H9 (cell line): Measurements from ENCODE around the gene ZDHHC12. TPM values are rescaled to one million over a fixed set of nuclear protein-coding genes. Genes with fewer than 3 reads are reported as not detected.

Source experiments
- DNase-seq: peaks from one replicate; pipeline ENCODE4 v3.0.0-alpha.2; 2017
- H2AFZ ChIP-seq: one replicate; pipeline ENCODE4 v1.6.1; 2013; ENCODE audit warnings: mild to moderate bottlenecking, low read length, control low read depth, moderate library complexity
- H2AK5ac ChIP-seq: 2 replicates; pipeline ENCODE4 v1.6.1; 2013; ENCODE audit warnings: low read length, control low read depth, mixed read lengths; ENCODE audit not compliant: insufficient read length
- H2BK120ac ChIP-seq: one replicate; pipeline ENCODE4 v1.6.1; 2013; ENCODE audit warnings: low read depth, mild to moderate bottlenecking, low read length, control low read depth, inconsistent platforms; ENCODE audit not compliant: poor library complexity, severe bottlenecking
- H2BK12ac ChIP-seq: 2 replicates; pipeline ENCODE4 v1.6.1; 2013; ENCODE audit warnings: low read length, control low read depth, mixed read lengths, low read depth; ENCODE audit not compliant: insufficient read length
- H2BK15ac ChIP-seq: 2 replicates; pipeline ENCODE4 v1.6.1; 2013; ENCODE audit warnings: low read depth, low read length, control low read depth
- H2BK20ac ChIP-seq: one replicate; pipeline ENCODE4 v1.6.1; 2013; ENCODE audit warnings: low read depth, mild to moderate bottlenecking, low read length, control low read depth, inconsistent platforms; ENCODE audit not compliant: poor library complexity, severe bottlenecking
- H2BK5ac ChIP-seq: 2 replicates; pipeline ENCODE4 v1.6.1; 2013; ENCODE audit warnings: low read length, control low read depth, mixed read lengths; ENCODE audit not compliant: insufficient read length
- H3K14ac ChIP-seq: 2 replicates; pipeline ENCODE4 v1.6.1; 2013; ENCODE audit warnings: low read length, control low read depth; ENCODE audit not compliant: insufficient read depth
- H3K18ac ChIP-seq: 2 replicates; pipeline ENCODE4 v1.6.1; 2013; ENCODE audit warnings: low read depth, mild to moderate bottlenecking, mixed read lengths, low read length, control low read depth; ENCODE audit not compliant: insufficient read length
- H3K23ac ChIP-seq: 2 replicates; pipeline ENCODE4 v1.6.1; 2013; ENCODE audit warnings: low read length, control low read depth, mixed read lengths, low read depth; ENCODE audit not compliant: insufficient read length
- H3K23me2 ChIP-seq: 2 replicates; pipeline ENCODE4 v1.6.1; 2013; ENCODE audit warnings: low read depth, mild to moderate bottlenecking, mixed read lengths, low read length, control low read depth; ENCODE audit not compliant: insufficient read length, poor library complexity, severe bottlenecking
- H3K27ac ChIP-seq: 2 replicates; pipeline ENCODE4 v1.5.1; 2013; ENCODE audit warnings: low read length, control low read depth, mixed read lengths, low read depth; ENCODE audit not compliant: insufficient read length
- H3K27me3 ChIP-seq: 2 replicates; pipeline ENCODE4 v1.6.1; 2013; ENCODE audit warnings: low read length, control low read depth, inconsistent platforms; ENCODE audit not compliant: insufficient read depth
- H3K4ac ChIP-seq: 2 replicates; pipeline ENCODE4 v1.6.1; 2013; ENCODE audit warnings: low read depth, mild to moderate bottlenecking, control low read depth, inconsistent platforms, low read length, moderate library complexity
- H3K4me1 ChIP-seq: 2 replicates; pipeline ENCODE4 v1.6.1; 2013; ENCODE audit warnings: low read length, control low read depth, inconsistent platforms; ENCODE audit not compliant: insufficient read depth
- H3K4me2 ChIP-seq: 2 replicates; pipeline ENCODE4 v1.6.1; 2013; ENCODE audit warnings: low read length, control low read depth, mixed read lengths; ENCODE audit not compliant: insufficient read length, insufficient read depth
- H3K56ac ChIP-seq: 2 replicates; pipeline ENCODE4 v1.6.1; 2013; ENCODE audit warnings: low read depth, mild to moderate bottlenecking, mixed read lengths, low read length, control low read depth; ENCODE audit not compliant: insufficient read length
- H3K79me1 ChIP-seq: 2 replicates; pipeline ENCODE4 v1.6.1; 2013; ENCODE audit warnings: low read depth, mild to moderate bottlenecking, moderate library complexity, low read length, control low read depth, inconsistent platforms; ENCODE audit not compliant: insufficient read depth, poor library complexity, severe bottlenecking
- H3K79me2 ChIP-seq: 2 replicates; pipeline ENCODE4 v1.6.1; 2013; ENCODE audit warnings: low read length, control low read depth, inconsistent platforms; ENCODE audit not compliant: insufficient read depth
- H3K9ac ChIP-seq: 2 replicates; pipeline ENCODE4 v1.6.1; 2013; ENCODE audit warnings: low read length, control low read depth, mixed read lengths; ENCODE audit not compliant: insufficient read length; ENCODE audit errors: extremely low read depth
- H3K9me3 ChIP-seq: one replicate; pipeline ENCODE4 v1.6.1; 2013; ENCODE audit warnings: low read depth, low read length, inconsistent platforms; ENCODE audit not compliant: control insufficient read depth
- H3T11ph ChIP-seq: one replicate; pipeline ENCODE4 v1.6.1; 2013; ENCODE audit warnings: mild to moderate bottlenecking, low read length, control low read depth, inconsistent platforms
- H4K20me1 ChIP-seq: one replicate; pipeline ENCODE4 v1.6.1; 2013; ENCODE audit not compliant: control insufficient read depth, insufficient read length, insufficient read depth
- H4K5ac ChIP-seq: 2 replicates; pipeline ENCODE4 v1.6.1; 2013; ENCODE audit warnings: low read depth, mild to moderate bottlenecking, mixed read lengths, low read length, control low read depth; ENCODE audit not compliant: insufficient read length
- H4K8ac ChIP-seq: replicated peaks from 2 replicates; pipeline ENCODE4 v1.6.1; 2013; ENCODE audit warnings: low read length, control low read depth, mixed read lengths, low read depth; ENCODE audit not compliant: insufficient read length
- H4K91ac ChIP-seq: 2 replicates; pipeline ENCODE4 v1.6.1; 2013; ENCODE audit warnings: low read depth, mild to moderate bottlenecking, moderate library complexity, mixed read lengths, low read length, control low read depth; ENCODE audit not compliant: insufficient read length
- H3K27ac Mint-ChIP-seq, 3 experiments: 2 replicates in 2 of 3; 3 replicates in 1 of 3; pipeline ENCODE4 v1.8.0; 2020 to 2021; ENCODE audit warnings: mixed read lengths in 3 of 3, mild to moderate bottlenecking in 1 of 3, moderate library complexity in 1 of 3
- H3K27me3 Mint-ChIP-seq: 2 replicates; pipeline ENCODE4 v1.8.0; 2021; ENCODE audit warnings: low read depth, mild to moderate bottlenecking, moderate library complexity, mixed read lengths
- H3K36me3 Mint-ChIP-seq, 3 experiments: 2 replicates in 2 of 3; 3 replicates in 1 of 3; pipeline ENCODE4 v1.8.0; 2020 to 2021; ENCODE audit warnings: low read depth in 3 of 3, mixed read lengths in 3 of 3; ENCODE audit not compliant: insufficient read depth in 1 of 3
- H3K4me1 Mint-ChIP-seq, 2 experiments: 2 replicates each; pipeline ENCODE4 v1.8.0; 2020; ENCODE audit warnings: mixed read lengths in 2 of 2
- H3K4me3 Mint-ChIP-seq, 2 experiments: 2 replicates in 1 of 2; 3 replicates in 1 of 2; pipeline ENCODE4 v1.8.0; 2020 to 2021; ENCODE audit warnings: mild to moderate bottlenecking in 2 of 2, mixed read lengths in 2 of 2, moderate library complexity in 1 of 2
- H3K9me3 Mint-ChIP-seq, 2 experiments: 2 replicates in 1 of 2; 3 replicates in 1 of 2; pipeline ENCODE4 v1.8.0; 2020; ENCODE audit warnings: mild to moderate bottlenecking in 2 of 2, mixed read lengths in 2 of 2, moderate library complexity in 1 of 2
- CTCF ChIP-seq: fragments of 200-600 bp; sonication (generic); conservative IDR thresholded peaks from 3 replicates; pipeline ENCODE4 v1.8.0; 2021; ENCODE audit warnings: antibody characterized with exemption, mild to moderate bottlenecking
- WGBS: extraction: QIAGEN DNeasy Blood & Tissue Kit; methylation state at CpG from one replicate; pipeline ENCODE4 v1.1.7; 2013; ENCODE audit warnings: missing lambda C conversion rate, low lambda C conversion rate, mixed read lengths; ENCODE audit not compliant: insufficient read length; ENCODE audit errors: extremely low coverage; 5-methylcytosine and 5-hydroxymethylcytosine counted together
- total RNA-seq: library from RNA; stranded (reverse); gene quantifications from 2 replicates; pipeline ENCODE4 v1.2.1, GENCODE V29; 2021

ZDHHC12 gene
- total RNA-seq, 1 experiment from 2014 or later: 42.8 TPM

GRCh38 chr9:128706045-128706444, 17.9 kb downstream of the ZDHHC12 start:
- Histone ChIP-seq H3K14ac (no peak overlapping the region), H4K5ac (no peak overlapping the region), H3K79me2 (no peaks in the 10 kb centered on the region), H3T11ph (no peak overlapping the region), H3K9ac (no peak overlapping the region), H2BK12ac (no peak overlapping the region), H2BK15ac (no peak overlapping the region), H2BK5ac (no peak overlapping the region), H3K27ac (no peak overlapping the region), H4K8ac (no peak overlapping the region), H3K27me3 (no peaks in the 10 kb centered on the region), H3K9me3 (no peaks in the 10 kb centered on the region), H3K56ac (no peak overlapping the region), H3K23ac (no peak overlapping the region), H3K79me1 (no peaks in the 10 kb centered on the region), H2BK120ac (no peak overlapping the region), H3K23me2 (peaks cover 7% of the 10 kb centered on the region), H4K20me1 (no peaks in the 10 kb centered on the region), H2AFZ (no peak overlapping the region), H3K18ac (no peak overlapping the region), H3K4ac (no peak overlapping the region), H3K4me1 (no peaks in the 10 kb centered on the region), H2AK5ac (no peak overlapping the region), H3K4me2 (no peak overlapping the region), H2BK20ac (no peak overlapping the region), H4K91ac (no peak overlapping the region)
- no peak for TF ChIP-seq CTCF
- Mint-ChIP-seq H3K27ac (no peak overlapping the region), H3K4me1 (peaks cover 2 to 7% of the 10 kb centered on the region in 2 experiments; a peak in 3 of 4 replicates), H3K4me3 (no peak overlapping the region), H3K36me3 (peaks cover 5 to 10% (median 8%) of the 10 kb centered on the region in 3 experiments; a peak in 4 of 7 replicates), H3K9me3 (peaks cover 2% of the 10 kb centered on the region in 2 experiments; a peak in 1 of 5 replicates), H3K27me3 (no peaks in the 10 kb centered on the region; the same call in 1 of the 2 replicates)
- DNase-seq: peak; percentile 22
- no CpG with 5 or more reads among the region's 1 CpG for WGBS
